GM12873 (cell line): ENCODE results near the gene KRTAP10-1.

Experiments
- TF ChIP-seq, protein P1 (sequence below): IDR thresholded peaks from 2 replicates; pipeline ENCODE4 v1.5.1; 2012; ENCODE audit warnings: low read depth, mild to moderate bottlenecking, moderate library complexity, low read length, control low read depth; ENCODE audit not compliant: insufficient read depth; ENCODE audit errors: missing control alignments

Gene KRTAP10-1

DNA sequence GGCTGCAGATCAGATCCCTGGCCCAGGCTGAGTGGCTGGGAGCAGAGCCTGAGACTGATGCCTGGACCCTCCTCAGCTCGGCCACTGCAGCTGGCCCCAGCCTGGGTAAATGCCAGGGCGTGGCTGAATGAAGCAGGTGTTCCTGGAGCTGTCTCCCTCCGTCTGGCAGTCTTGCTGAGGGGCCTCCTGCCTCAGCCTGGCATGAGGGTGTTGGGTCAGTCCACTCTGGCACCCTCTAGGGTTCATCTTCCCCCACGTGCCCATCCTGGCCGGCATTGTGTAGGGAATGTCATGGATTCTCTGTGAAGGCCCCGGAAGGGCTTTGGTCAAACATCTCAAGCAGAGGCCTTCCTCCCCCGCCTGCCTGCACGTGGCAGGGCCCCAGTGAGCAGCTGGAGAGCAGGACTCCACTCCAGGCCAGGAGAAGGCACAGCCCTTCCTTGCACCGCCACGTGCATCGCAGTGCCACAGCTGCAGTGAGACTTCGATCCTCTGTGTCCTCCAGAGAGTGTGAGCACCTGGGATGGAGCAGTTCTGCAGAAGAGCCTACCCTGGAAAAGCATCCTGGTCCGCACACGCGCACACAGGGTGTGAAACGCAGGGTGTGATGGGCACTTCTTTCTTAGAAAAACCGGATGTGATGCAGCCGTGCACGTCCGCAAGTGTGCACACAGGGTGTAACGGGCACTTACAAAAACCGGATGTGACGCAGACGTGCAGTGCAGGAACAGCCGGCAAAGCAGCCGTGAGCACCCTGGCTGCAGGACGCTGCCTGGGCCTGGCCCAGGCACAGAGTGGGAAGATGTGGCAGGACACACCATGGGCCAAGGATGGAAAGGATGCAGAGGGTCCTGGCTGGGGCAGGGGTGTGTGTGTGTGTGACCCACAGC, 28.9 kb upstream of the KRTAP10-1 start:
- TF ChIP-seq, protein P1, sequence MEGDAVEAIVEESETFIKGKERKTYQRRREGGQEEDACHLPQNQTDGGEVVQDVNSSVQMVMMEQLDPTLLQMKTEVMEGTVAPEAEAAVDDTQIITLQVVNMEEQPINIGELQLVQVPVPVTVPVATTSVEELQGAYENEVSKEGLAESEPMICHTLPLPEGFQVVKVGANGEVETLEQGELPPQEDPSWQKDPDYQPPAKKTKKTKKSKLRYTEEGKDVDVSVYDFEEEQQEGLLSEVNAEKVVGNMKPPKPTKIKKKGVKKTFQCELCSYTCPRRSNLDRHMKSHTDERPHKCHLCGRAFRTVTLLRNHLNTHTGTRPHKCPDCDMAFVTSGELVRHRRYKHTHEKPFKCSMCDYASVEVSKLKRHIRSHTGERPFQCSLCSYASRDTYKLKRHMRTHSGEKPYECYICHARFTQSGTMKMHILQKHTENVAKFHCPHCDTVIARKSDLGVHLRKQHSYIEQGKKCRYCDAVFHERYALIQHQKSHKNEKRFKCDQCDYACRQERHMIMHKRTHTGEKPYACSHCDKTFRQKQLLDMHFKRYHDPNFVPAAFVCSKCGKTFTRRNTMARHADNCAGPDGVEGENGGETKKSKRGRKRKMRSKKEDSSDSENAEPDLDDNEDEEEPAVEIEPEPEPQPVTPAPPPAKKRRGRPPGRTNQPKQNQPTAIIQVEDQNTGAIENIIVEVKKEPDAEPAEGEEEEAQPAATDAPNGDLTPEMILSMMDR = no peak

DNA sequence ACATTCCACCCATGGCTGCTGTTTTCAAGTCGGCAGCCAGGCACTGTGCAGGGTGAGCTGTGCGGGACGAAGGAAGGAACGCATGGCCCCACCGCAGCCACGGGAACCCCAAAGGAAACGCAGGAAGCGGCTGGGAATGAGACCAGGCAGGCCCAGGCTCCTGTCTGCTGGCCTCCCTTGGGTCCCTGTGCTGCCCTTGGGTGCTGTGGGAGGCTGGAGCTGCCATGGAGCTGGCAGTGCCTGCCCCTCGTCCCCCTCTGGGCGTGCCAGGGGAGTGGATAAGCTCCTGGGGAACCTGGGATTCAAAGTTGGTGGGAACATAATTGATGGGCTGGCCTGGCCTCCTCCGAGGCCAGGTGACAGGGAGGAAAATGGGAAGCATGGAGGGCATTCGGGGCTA, 28.3 kb upstream of the KRTAP10-1 start:
- TF ChIP-seq, protein P1 = no peak

- TF ChIP-seq, protein P1 = no peak
Observed at GRCh38 chr21:44567481-44568171, 27.6 kb upstream of the KRTAP10-1 start.

DNA sequence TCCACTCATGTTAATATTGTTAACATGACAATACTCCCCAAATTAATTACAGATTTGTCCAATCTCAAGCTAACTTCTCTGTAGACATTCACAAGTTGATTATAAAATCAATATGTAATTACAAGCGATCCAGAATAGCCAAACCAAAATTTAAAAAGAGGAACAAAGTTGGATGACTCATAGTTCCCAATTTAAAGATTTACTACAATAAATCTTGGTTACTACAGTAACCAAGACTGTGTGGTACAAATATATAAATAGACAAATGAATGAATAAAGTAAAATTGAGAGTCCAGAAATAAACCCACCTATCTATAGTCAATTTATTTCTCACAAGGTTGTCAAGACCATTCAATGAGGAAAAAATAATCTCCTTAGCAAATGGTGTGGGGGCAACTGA, 26.4 kb upstream of the KRTAP10-1 start:
- TF ChIP-seq, protein P1 = no peak

DNA sequence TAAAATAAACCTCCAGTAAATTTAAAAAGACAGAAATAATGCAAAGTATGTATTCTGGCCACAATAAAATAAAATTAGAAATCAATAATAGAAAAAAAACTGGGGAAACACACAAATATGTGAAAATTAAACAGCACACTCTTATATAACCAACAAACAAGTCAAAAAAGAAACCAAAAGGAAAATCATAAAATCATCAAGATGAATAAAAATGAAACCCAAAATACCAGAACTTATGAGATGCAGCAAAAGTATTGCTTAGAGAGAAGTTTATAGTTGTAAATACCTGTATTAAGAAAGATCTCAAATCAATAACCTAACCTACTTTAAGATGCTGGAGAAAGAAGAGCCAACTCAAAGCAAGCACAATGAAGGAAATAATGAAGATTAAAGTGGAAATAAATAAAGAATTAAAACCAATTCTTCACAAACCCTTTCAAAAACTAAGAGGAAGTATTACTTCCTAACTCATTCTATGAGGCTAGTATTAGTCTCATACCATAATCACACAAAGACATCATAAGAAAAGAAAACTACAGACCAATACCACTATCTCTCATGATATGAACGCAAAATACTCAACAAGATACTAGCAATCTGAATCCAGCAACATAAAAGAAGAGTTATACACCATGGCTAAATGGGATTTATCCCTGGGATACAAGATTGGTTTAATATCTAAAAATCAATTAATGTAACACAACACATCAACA, 25.0 kb upstream of the KRTAP10-1 start:
- TF ChIP-seq, protein P1 = no peak

- TF ChIP-seq, protein P1 = no peak
Observed at GRCh38 chr21:44564099-44564498, 24.1 kb upstream of the KRTAP10-1 start.

DNA sequence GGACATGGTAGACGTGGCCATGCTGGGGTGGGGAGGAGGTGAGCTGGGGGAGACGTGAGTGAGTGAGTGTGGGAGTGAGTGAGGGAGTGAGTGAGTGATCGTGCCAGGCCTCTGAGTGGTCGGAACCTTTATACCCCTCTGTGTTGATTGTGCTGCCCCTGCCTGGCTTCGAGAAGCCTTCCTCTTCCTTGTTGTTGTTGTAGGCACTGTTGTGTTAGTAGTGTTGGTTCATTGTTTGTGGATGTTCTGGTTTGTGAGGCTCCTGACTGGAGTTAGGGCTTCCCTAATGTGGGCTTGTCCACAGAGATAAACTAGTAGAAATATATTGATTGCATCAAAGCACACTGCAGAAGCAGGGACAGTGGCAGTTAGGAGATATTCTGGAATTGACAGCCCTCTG, 18.7 kb upstream of the KRTAP10-1 start, which contains the start of gene KRTAP10-3:
Gene KRTAP10-3 (minus strand): TSS at position 101 of the 400 bp plus-strand sequence. CDS start 80 bp downstream, at position 21.
- TF ChIP-seq, protein P1 = no peak
